Activated naive CD4-positive, alpha-beta T cell treated with Interleukin-2 at 50 U/mL for 16 hours (primary cell): ENCODE data around the gene GALNT18.

ENCODE experiments used
- DNase-seq: peaks from one replicate; pipeline ENCODE4 v3.0.0-alpha.2; 2020

The GALNT18 gene

GRCh38 chr11:11491589-11491988 lies 130.2 kb downstream of the GALNT18 start:
- no peak for DNase-seq

DNA sequence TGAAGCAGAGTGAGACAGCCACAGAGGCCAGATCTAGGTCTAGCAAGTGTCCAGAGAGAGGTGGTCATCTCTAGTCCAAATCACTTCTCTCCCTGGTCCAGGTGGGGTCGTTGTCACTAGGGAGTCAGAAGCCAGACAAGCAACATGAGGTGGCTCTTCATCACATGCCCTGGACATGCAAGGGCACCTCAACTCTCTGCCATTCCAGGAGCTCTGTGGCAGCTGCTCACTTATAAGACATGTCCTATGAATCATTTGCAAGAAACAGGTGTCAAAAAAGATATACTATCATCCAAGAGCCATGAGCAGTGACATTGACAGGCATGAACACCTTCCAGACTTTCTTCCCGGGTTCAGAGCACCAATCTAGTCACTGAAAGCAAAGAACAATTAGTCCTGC lies 130.8 kb downstream of the GALNT18 start:
- no peak for DNase-seq

GRCh38 chr11:11486423-11486822 lies 135.4 kb downstream of the GALNT18 start:
- DNase-seq, result no peak

DNA sequence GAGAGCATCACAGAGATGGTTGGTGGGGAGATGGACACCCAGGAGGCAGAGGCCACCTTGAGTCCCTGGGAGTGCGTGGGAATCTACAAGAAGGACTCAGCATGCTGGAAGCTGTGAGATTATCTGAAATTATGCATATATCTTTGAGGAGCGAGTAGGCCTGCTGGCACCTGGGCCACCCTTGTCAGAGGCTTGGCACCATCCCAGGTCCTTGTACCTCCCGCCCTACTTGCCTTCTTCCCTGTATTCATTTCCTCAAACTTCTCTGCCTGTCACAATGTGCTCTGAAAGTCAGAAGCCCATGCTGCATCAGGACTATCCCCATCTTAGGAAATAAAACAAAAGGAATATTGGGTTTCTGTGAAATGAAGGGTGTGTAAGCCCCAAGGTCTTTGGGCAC lies 135.8 kb downstream of the GALNT18 start:
- DNase-seq, result no peak

GRCh38 chr11:11483627-11484026 lies 138.2 kb downstream of the GALNT18 start:
- DNase-seq, result no peak

GRCh38 chr11:11482730-11483129 lies 139.1 kb downstream of the GALNT18 start:
- DNase-seq, result no peak

DNA sequence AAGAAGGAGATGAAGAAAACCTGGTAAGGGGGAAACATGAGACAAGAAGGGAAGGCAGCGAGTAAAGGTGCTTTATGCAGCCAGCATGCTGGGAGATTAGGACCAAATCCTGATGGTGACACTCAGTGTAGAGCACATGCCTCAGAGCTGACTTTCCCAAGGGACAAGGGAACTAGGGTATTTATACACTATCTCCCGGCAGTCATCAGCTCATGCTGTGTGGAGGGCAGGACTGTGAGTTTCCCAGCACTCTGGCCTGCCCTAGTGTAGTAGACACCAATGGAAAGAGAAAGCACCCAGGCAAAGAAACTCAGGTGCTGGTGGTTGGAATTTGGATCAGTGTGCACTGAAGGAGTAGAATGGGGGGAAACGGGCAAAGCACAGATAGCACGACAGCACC lies 140.4 kb downstream of the GALNT18 start:
- DNase-seq, result no peak

DNA sequence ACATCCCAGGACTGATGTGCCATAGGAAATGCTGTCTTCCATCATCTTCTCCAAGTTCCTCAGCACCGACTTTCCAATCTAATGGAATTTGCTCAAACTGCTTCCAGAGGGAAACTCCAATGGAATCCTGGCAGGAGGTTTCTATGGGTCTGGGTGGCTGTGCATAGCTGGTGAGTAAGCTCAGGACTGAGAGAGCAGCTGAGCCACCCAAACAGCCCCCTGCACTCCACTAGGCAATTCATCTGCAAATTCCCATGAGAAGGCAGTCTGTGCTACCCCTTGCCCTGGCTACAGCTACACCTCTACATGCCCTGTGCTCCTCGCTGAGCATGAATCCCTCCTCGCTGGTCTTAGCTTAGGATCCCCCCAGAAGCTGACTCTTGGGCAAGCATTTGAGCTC lies 140.8 kb downstream of the GALNT18 start:
- no peak for DNase-seq

- no peak for DNase-seq
Observed at GRCh38 chr11:11478687-11479086, 143.1 kb downstream of the GALNT18 start.

GRCh38 chr11:11477695-11478420 lies 143.9 kb downstream of the GALNT18 start:
- DNase-seq, result no peak

DNA sequence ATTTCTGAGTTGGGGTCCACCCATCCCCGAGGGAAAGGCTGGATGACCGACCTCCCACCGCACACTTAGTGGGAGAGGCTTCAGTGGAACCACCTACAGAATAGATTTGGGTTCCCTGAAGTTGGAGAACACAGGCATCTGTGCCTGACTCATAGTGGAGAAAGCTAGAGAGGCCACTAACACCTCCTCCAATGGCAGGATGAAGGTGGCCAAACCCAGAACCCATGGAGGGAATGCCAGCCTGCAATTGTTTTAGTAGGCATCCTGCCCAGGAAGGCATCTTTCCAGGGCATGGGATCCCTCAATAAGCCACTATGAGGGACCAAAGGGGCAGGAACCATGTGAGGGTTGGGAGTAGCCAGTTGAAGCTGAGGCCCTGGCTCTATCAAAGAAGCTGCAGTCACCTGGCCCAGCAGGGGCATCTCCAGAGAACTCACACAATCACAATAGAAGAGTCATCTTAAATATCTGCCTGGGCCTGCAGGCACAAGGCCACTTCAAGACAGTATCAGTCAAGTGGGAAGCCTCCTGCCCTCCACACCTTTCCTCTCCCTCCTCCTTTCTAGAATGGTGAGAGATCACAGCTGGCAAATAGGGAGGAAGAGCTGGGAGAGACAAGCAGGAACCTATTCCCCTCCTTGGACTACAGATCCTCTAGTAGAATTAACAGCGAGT lies 144.7 kb downstream of the GALNT18 start:
- no peak for DNase-seq

- DNase-seq, result no peak
Observed at GRCh38 chr11:11476499-11476898, 145.3 kb downstream of the GALNT18 start.

- DNase-seq, result no peak
Observed at GRCh38 chr11:11472106-11472505, 149.7 kb downstream of the GALNT18 start.

DNA sequence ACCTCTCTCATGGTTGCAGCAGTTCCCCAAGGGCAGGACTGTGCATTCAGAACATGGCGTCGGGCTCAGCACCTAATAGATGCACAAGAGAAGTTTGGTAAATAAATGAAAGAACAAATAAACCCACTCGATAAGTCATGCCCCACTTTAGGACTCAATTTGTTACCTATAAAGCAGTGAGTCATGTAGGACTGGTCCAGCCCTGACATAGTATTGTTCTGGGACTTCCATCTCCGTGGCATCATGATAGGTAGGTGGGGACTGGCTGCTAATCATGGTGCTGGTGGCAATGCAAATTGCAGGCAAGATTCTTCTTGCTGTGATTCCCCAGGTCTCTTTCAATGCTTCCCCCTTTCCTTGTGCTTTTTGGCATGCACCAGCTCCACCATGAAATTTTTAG lies 150.6 kb downstream of the GALNT18 start:
- DNase-seq, result no peak

DNA sequence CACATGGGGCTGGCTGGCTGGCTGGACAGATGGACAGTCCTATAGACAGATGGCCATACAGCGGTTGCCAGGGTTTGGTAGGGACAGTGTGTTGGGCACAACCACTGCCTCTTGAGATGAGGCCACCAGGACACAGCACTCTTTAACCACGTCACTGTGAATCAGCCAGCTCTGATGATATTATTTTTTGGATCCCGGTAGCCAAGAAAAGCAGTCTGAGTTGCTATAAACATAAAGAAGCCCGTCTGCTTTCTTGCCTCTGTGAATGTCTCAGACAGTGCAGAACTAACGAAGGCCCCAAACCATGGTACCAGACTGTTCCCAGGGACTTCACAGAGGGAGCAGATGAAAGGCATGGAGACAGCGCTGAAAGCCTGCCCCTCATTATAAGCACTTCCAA lies 152.9 kb downstream of the GALNT18 start:
- no peak for DNase-seq

GRCh38 chr11:11467312-11467711 lies 154.5 kb downstream of the GALNT18 start:
- DNase-seq, result no peak

DNA sequence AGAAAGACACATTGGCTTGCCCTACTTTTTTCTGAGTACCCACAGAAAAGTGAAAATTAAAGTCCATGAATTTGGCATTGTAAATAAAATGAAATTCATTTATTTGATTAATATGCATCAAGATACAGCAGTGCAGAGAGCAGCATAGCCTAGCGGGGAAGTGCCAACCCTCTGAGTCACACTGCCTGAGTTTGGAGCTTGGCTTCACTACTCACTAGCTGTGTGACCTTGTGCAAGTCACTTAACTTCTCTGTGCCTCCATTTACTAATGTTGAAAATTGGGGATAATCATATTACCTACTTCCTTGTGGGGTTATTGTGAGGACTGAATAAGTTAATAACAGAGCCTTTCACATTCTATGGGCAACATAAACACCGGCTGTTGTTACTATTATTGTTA lies 157.2 kb downstream of the GALNT18 start:
- DNase-seq, result no peak

DNA sequence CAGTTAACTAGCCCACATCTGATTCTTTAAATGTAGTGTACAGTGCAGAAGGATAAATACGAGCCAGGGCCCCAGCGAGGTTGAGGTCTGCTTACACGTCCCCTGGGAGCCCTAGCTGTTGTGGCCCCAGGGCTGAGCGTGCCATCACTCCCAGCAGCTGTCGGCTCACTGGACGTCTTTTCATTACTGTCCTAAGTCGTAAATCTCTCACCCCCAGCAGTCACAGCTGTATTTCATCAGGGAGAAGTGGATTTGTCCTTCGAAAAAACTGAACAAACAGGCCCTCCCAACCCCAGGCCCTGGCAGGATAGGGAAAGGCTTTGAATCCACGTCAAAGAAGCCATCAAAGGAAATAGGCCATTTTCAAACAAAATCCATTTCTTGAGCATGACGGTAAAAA lies 158.4 kb downstream of the GALNT18 start:
- DNase-seq, result no peak

GRCh38 chr11:11461473-11461872 lies 160.3 kb downstream of the GALNT18 start:
- DNase-seq, result no peak

- DNase-seq, result no peak
Observed at GRCh38 chr11:11459578-11459977, 162.2 kb downstream of the GALNT18 start.

GRCh38 chr11:11458485-11458884 lies 163.3 kb downstream of the GALNT18 start:
- DNase-seq, result no peak

GRCh38 chr11:11458001-11458400 lies 163.8 kb downstream of the GALNT18 start:
- DNase-seq, result no peak

DNA sequence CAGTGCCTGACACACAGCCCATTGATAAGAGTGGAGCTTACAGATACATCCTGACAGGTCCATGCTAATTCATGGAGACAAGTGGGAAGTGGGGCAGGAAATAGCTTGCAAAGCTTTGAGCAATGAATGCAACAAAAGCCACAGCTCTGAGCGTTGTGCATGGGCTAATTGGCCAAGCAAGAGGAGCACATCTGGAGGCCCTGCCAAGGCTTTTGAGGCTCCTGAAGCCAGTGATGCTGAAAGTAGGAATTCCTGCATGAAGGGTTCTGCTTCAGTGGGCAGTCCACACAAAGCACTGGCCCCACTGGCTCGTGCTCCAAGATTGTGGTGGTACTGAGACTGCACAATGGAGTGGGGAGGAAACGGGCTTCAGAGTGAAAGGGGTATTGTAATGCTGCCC lies 164.9 kb downstream of the GALNT18 start:
- no peak for DNase-seq

- no peak for DNase-seq
Observed at GRCh38 chr11:11454671-11455223, 167.1 kb downstream of the GALNT18 start.
